Muscle of arm (tissue), 14 donors: Measurements from ENCODE around the gene C1orf56. TPM values are rescaled to one million over a fixed set of nuclear protein-coding genes. Genes with fewer than 3 reads are reported as not detected.

Experiments
- DNase-seq: peaks from one replicate; pipeline ENCODE4 v3.0.0-alpha.2; 2013
- long read RNA-seq, 11 donors: transcript quantifications; one replicate each; lab custom pipeline, GENCODE V29; 2026
- polyA plus RNA-seq, 12 donors: library from polyadenylated mRNA; unstranded; fragments of 120-200 nt; gene quantifications; one replicate each; pipeline ENCODE4 v1.2.1, GENCODE V29; 2013; ENCODE audit not compliant: insufficient read length in 12 of 12

The C1orf56 gene
- polyA plus RNA-seq, result 10 to 100 TPM in 1 of 12 donors, 1 to 10 TPM in 10, not detected in 1; 5.1 to 11.8 (median 6.2) TPM
- long read RNA-seq, donor 1, partial matches to known transcripts, result 0 of 2 reads
- long read RNA-seq, donor 1, other reads (novel, unspliced or antisense), result 0 of 2 reads
- long read RNA-seq, donor 2, partial matches to known transcripts, result 6 of 27 reads
- long read RNA-seq, donor 2, other reads (novel, unspliced or antisense), result 17 of 27 reads
- long read RNA-seq, donor 3, partial matches to known transcripts, result 0 of 3 reads
- long read RNA-seq, donor 3, other reads (novel, unspliced or antisense), result 0 of 3 reads
- long read RNA-seq, donor 4, partial matches to known transcripts, result 11 of 17 reads
- long read RNA-seq, donor 4, other reads (novel, unspliced or antisense), result 5 of 17 reads
- long read RNA-seq, donor 5, transcript C1orf56-201 (2 exons, 2,096 nt), result major isoform, 5 of 5 reads
- long read RNA-seq, donor 5, partial matches to known transcripts, result 0 of 5 reads
- long read RNA-seq, donor 5, other reads (novel, unspliced or antisense), result 0 of 5 reads
- long read RNA-seq, donor 6, partial matches to known transcripts, result 0 of 1 reads
- long read RNA-seq, donor 6, other reads (novel, unspliced or antisense), result 0 of 1 reads
- long read RNA-seq, donor 7, partial matches to known transcripts, result 0 of 2 reads
- long read RNA-seq, donor 7, other reads (novel, unspliced or antisense), result 0 of 2 reads
- long read RNA-seq, donor 8, partial matches to known transcripts, result 0 of 3 reads
- long read RNA-seq, donor 8, other reads (novel, unspliced or antisense), result 0 of 3 reads
- long read RNA-seq, donor 9, partial matches to known transcripts, result 0 of 2 reads
- long read RNA-seq, donor 9, other reads (novel, unspliced or antisense), result 0 of 2 reads
- long read RNA-seq, donor 10, partial matches to known transcripts, result 30 of 34 reads
- long read RNA-seq, donor 10, other reads (novel, unspliced or antisense), result 0 of 34 reads
- long read RNA-seq, donor 11, result 0 reads

GRCh38 chr1:151047591-151047924 lies at the start of gene C1orf56:
Gene C1orf56, plus strand, starts transcription at chr1:151047751. Its CDS starts 97 bp downstream, at chr1:151047848.
- peak; percentile 83 for DNase-seq

DNA sequence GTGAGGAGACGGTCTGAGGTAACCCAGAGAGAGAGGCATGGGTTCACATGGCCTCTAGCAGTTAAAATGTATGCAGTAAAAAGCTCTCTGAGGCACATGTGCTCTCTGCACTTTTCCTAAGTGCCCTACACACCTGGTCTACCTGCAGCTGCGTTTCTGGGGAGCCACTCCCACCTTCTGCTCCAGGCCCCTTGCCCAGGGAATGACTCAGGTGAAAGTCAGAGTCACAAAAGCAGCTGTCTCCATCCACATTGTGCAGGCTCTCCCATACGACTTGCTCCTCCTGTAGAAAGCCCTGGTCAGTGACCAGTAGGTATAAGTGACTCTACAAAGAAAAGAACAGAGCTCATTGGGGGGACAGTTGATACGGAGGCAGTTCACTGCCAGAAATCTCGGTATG lies 49.6 kb upstream of the C1orf56 start:
- DNase-seq, result no peak

DNA sequence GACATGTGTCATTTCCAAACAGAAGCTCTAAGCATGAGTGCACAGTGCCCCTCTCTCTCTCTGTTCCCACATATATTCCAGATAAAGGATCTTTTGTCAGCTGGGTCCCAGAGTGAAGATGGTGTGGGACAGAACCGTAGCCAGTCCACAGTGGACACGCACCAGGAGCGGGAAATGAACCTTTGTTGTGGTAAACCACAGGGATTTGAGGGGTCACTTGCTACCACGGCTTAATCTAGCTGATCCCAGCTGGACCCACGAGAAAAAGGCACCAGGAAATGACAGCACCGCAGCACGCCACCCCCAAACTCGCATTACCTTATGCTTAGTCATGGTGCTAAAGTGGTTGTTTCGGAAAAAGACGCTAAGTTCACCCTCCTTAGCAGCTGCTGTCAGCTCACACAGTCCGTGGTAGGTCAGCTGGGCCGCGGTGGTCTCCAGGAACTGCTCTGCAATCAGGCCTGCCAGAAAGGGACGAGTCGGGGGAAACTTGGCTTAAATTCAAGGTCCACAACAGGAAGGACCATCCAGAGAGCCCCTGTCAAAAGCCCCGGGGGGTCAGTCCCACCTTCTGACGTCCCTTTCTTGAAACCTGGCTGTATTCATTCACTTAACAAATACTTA lies 48.4 kb upstream of the C1orf56 start:
- no peak for DNase-seq

GRCh38 chr1:150999926-151000325 lies 47.6 kb upstream of the C1orf56 start:
- DNase-seq, result no peak

DNA sequence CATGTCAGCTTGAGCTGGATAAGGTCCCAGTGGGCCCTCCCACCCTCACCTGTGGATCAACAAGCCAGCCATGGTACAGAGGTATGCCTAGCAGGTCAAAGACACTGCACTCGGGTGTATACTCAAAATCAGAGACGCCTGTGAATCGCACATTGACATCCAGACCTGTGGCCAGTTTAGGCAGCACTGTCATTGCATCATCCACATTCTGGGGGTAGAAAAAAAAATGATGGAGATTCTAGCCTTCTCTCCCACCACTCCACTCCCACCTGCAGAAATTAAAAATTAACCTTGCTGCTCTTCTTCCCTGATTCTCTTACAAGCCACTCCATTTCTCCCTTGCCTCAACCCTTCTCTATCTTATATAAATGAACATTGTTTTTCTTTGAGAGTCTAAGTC lies 47.1 kb upstream of the C1orf56 start:
- no peak for DNase-seq

DNA sequence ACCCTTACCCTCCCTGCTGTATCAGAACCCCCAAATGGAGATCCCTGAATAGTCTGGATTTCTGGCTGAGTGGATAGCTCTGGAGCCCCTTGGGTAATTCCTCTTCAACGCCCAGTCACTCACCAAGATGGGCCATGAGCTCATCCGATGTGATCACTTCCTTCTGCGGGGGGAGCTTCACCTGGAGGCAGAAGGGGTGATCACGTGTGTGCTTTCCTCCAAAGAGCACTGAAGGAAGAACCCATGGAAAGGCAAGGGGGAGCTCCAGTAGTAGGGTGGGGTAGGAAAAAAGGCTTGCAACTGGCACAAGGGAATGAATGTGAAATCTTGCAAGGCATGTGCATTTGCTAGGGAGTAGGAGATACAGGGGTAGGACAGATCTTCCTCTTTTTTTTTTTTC lies 45.9 kb upstream of the C1orf56 start:
- DNase-seq, result no peak

- DNase-seq, result no peak
Observed at GRCh38 chr1:151002051-151002450, 45.5 kb upstream of the C1orf56 start.

DNA sequence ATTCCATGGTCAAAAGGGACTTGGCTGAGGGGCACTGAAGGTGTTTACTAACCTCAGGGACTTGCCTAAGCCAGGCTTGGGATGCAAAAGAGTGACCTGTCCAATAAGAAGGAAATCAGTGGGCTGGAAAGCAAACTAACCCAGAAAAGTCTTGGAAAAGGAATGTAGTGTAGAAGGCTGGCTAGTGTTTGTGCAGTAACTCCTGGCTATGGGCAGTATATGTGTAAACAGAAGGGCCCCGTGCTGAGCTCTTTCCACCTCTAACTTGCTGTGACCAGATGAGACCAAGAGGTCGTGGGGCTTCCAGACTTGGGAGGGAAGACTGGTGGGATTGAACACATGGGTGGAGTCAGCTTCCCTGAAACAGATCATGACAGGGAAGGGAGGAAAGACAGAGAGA lies 44.9 kb upstream of the C1orf56 start:
- DNase-seq, result no peak

- no peak for DNase-seq
Observed at GRCh38 chr1:151003180-151003579, 44.4 kb upstream of the C1orf56 start.

GRCh38 chr1:151005729-151006319 lies 41.7 kb upstream of the C1orf56 start:
- no peak for DNase-seq

DNA sequence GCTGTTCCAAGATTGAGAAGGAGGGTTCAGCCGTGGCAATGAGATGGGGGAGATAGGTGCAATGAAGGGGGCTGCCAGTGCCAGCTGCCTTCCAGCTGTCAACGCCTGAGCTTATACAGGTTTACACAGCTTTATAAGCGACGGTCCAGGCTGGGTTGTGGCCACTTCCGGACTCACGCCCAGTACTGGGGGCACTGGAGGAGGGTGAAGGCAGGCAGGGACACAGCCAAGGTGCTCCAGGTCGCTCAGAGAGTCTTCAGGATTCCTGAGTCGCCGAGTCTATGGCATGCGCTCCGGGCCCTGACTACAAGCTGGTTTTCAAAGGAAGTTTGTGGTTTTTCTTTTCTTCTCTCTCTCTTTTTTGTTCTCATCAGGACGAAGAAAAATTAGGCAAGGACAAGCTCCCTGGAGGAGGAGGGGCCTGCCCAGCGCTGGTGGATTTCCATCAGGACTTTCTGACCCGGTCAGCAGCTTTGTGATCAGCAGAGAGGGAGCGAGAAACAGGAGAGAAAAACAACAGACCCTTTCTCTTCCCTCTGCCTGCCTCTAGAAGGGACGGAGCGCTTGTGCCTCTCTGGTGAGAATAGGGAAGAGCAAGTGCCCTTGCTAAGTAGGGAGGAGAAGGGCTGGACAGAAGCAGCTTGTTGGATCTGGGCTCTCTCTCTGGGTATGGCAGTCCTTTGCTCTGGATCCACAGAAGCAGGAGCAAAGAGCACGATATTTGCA lies 41.1 kb upstream of the C1orf56 start, which contains the start of gene MINDY1:
MINDY1 (minus strand) TSS at position 576 of the 726 bp plus-strand sequence. CDS start 4,285 bp downstream, outside the sequence.
- peak; percentile 87 for DNase-seq

DNA sequence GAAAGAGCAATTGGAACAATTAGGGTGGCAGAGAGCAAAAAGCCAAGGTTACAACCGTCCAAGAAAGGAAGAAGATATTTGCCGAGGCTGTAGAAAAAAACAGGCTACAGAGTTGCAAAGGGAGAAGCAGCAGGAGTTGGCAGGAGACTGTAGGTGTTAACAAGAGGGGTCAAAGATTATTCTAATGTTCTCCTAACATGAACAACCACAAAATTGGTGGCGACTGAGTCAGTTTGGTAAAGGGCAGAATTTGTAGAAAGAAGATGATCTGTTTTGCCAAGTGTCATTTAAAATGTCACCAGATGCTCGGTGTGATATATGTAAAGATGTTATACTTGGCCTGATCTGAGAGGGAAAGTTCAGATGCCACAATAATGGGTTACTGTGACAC lies 39.7 kb upstream of the C1orf56 start:
- peak; percentile 29 for DNase-seq

GRCh38 chr1:151008244-151009205 lies 39.0 kb upstream of the C1orf56 start, which contains the start of gene PRUNE1:
Gene PRUNE1, plus strand, starts transcription at chr1:151008449. Its CDS starts 184 bp downstream, at chr1:151008633.
- DNase-seq, result peak; percentile 98

DNA sequence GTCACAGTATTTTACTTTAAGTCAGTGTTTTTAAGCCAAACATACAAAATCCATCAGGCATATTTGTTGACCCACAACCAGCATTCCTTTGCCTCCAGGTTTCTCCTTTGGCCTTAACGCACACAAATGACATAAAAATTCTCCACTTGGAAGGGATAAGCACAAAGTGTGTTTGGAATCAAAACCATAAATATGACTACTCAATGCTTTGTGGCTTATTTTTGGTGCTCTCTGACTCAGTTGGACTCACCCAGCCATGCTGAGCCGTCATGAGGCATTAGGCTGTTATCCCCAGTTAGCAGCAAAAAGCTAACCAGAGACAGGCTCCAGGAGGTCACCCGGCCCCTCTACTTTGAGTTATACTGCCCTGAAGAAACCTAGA lies 38.4 kb upstream of the C1orf56 start:
- DNase-seq, result no peak

DNA sequence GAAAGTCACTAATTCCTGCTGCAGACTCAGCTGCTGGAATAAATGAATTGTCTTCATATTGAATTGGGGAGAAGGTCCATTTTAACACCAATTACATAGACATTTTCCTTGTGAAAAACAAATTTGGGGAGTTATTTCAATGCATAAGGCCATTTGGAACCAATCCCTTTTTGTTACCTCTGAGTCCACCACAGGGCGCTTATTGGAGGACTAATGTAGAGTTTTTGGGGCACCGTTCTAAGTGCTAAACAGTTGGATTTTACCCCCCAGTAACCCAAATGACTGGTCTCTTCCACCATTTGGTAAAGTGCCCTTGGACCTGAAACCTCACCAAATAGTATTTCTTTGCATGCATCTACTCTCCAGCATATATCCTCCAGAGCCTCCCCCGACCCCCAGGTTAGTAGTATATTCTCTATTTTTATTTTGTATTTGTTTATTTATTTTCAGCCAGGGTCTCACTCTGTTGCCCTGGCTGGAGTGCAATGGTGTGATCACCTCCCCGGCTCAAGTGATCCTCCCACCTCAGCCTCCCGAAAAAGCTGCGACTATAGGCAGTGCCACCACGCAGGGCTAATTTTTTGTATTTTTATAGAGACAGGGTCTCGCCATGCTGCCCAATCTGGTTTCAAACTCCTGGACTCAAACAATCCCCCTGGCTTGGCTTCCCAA lies 37.7 kb upstream of the C1orf56 start:
- DNase-seq, result no peak

GRCh38 chr1:151010346-151010726 lies 37.2 kb upstream of the C1orf56 start:
- DNase-seq, result no peak

DNA sequence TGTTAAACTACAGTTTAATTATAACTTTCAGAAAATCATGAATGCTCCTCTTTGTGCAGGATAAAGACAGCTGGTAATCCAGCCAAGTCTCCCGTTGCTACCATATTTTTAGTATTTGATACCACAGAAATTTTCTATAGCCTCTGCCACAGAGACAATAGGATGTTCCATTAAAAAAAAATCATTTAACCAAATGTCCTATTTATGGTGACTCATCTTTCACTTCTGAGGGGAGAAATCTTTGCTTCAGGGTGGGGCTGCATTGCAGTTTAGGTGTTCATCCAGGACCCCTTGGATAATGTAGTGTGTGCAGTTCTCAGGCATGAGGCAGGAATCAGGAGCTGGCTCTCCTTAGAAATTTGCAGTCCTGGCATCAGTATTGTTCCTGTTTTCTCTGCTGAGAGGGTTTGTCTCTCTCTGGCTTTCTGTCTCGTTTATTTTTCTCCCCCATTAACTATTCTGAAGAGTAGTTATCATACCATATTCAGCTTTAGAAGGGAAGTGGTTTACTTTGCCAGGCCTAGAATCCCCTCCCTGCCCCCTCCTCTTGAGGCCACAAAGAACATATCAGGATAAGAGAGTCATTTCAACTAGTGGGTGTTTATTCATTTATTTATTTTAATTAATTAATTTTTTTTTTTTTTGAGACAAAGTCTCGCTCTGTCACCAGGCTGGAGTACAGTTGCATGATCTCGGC lies 36.2 kb upstream of the C1orf56 start:
- DNase-seq, result no peak

DNA sequence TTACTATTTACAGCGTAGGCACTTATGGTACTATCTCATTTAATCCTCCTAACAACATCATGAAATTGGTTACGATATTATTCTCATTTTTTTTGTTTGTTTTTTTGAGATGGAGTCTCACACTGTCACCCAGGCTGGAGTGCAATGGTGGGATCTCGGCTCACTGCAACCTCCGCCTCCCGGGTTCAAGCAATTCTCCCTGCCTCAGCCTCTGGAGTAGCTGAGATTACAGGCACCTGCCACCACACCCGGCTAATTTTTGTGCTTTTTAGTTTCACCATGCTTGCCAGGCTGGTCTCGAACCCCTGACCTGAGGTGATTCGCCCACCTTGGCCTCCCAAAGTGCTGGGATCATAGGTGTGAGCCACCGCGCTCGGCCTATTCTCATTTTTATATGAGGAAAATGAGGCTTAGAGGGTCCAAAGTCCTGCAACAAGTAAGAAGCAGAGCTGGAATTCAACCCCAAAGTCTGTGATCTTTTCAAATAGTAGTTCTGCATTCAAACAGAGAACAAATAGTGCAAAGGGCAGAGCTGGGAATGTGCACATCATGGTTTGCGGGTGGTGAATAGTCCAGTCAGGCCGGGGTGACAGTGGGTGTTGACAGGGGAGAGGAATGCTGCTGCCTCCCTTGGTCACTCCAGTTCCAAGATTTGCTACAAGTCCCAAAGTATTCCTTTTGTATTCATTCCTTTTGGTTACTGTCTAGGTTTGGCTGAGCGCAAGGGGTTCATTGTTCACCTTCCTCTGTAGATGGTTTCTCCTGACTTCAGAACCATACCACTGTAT lies 34.7 kb upstream of the C1orf56 start:
- no peak for DNase-seq
